B cell (primary cell): ENCODE data around the gene FAM3A. TPM values are rescaled to one million over a fixed set of nuclear protein-coding genes. Genes with fewer than 3 reads are reported as not detected.

Experiments
- ATAC-seq: fragments of 200-7000 bp; cut with Tn5 transposase; one replicate; pipeline ENCODE4 v1.10.0; 2021; ENCODE audit warnings: low read depth, mild to moderate bottlenecking, moderate number of reproducible peaks, moderate library complexity
- CTCF ChIA-PET: fragments of 350-600 bp; sonication (Branson Sonifier 250); formaldehyde crosslinking; loops from one replicate; lab custom pipeline; 2021; ENCODE audit warnings: antibody characterized with exemption, inconsistent platforms; lab: Charles Lee
- POLR2A ChIA-PET: fragments of 350-600 bp; sonication (Branson Sonifier 250); formaldehyde crosslinking; loops from one replicate; lab custom pipeline; 2021; ENCODE audit warnings: antibody characterized with exemption; lab: Charles Lee
- DNase-seq: peaks from one replicate; pipeline ENCODE4 v3.0.0; 2013
- H2AFZ ChIP-seq: 2 replicates; pipeline ENCODE4 v1.6.1; 2012; ENCODE audit warnings: mild to moderate bottlenecking, low read depth, low read length; ENCODE audit not compliant: insufficient read depth, poor library complexity, severe bottlenecking
- H3K27ac ChIP-seq, 2 donors: 1 replicate in 1 of 2; 2 replicates in 1 of 2; pipeline ENCODE4 v1.5.1; 2012 to 2013; ENCODE audit warnings: low read length in 2 of 2, mild to moderate bottlenecking in 2 of 2, moderate library complexity in 1 of 2
- H3K27me3 ChIP-seq, 4 experiments: fragments of 200-600 bp in 1 of 4; sonication (generic) in 1 of 4; replicated peaks in 1 of 4; 1 replicate in 2 of 4; 2 replicates in 2 of 4; pipeline versions ENCODE4 v1.6.1 to v1.7.0; 2013 to 2016; ENCODE audit warnings: low read length in 3 of 4, mild to moderate bottlenecking in 2 of 4, mixed read lengths in 1 of 4, moderate library complexity in 1 of 4; ENCODE audit not compliant: insufficient read depth in 4 of 4, control insufficient read depth in 3 of 4; ENCODE audit errors: control extremely low read depth in 1 of 4
- H3K36me3 ChIP-seq, 2 experiments: replicated peaks in 1 of 2; 1 replicate in 1 of 2; 2 replicates in 1 of 2; pipeline versions ENCODE4 v1.6.1 to v1.7.1; 2013; ENCODE audit warnings: low read length in 1 of 2; ENCODE audit not compliant: insufficient read depth in 2 of 2, control insufficient read depth in 1 of 2; ENCODE audit errors: control extremely low read depth in 1 of 2, extremely low read depth in 1 of 2
- H3K4me1 ChIP-seq, 2 donors: fragments of 200-600 bp in 1 of 2; sonication (generic) in 1 of 2; 1 replicate in 1 of 2; 2 replicates in 1 of 2; pipeline versions ENCODE4 v1.5.1 to v1.6.1; 2013 to 2017; ENCODE audit warnings: low read length in 2 of 2; ENCODE audit not compliant: control insufficient read depth in 2 of 2, insufficient read depth in 2 of 2
- H3K4me2 ChIP-seq: replicated peaks from 2 replicates; pipeline ENCODE3; 2012; ENCODE audit warnings: mild to moderate bottlenecking, low read depth, low read length; ENCODE audit not compliant: poor library complexity, severe bottlenecking
- H3K4me3 ChIP-seq, 5 experiments: fragments of 200-600 bp in 1 of 5; sonication (generic) in 1 of 5; 1 replicate in 3 of 5; 2 replicates in 2 of 5; pipeline versions ENCODE4 v1.5.1 to v1.7.0; 2011 to 2016; ENCODE audit warnings: low read length in 4 of 5, mild to moderate bottlenecking in 4 of 5, low read depth in 2 of 5, control low read depth in 1 of 5, moderate library complexity in 1 of 5; ENCODE audit not compliant: insufficient read depth in 1 of 5; ENCODE audit errors: control extremely low read depth in 1 of 5, extremely low read depth in 1 of 5
- H3K79me2 ChIP-seq: fragments of 200-600 bp; sonication (generic); one replicate; pipeline ENCODE4 v1.6.0; 2016; ENCODE audit warnings: low read length; ENCODE audit not compliant: control insufficient read depth, insufficient read depth
- H3K9ac ChIP-seq: fragments of 200-600 bp; sonication (generic); 2 replicates; pipeline ENCODE4 v1.6.1; 2017; ENCODE audit warnings: mild to moderate bottlenecking, low read length, moderate library complexity
- H3K9me3 ChIP-seq, 3 donors: one replicate each; pipeline versions ENCODE4 v1.6.1 to v1.7.1; 2013; ENCODE audit warnings: low read length in 2 of 3; ENCODE audit not compliant: control insufficient read depth in 2 of 3, insufficient read depth in 1 of 3; ENCODE audit errors: control extremely low read depth in 1 of 3
- H4K20me1 ChIP-seq: 2 replicates; pipeline ENCODE4 v1.6.0; 2012; ENCODE audit warnings: mild to moderate bottlenecking, low read length; ENCODE audit not compliant: insufficient read depth, control insufficient read depth, poor library complexity, severe bottlenecking
- H3K27ac Mint-ChIP-seq: one replicate; pipeline ENCODE4 v1.8.0; 2021; ENCODE audit warnings: mixed read lengths
- H3K27me3 Mint-ChIP-seq: one replicate; pipeline ENCODE4 v1.8.0; 2021; ENCODE audit warnings: mixed read lengths
- H3K4me1 Mint-ChIP-seq: one replicate; pipeline ENCODE4 v1.8.0; 2021; ENCODE audit warnings: mixed read lengths
- H3K4me3 Mint-ChIP-seq: one replicate; pipeline ENCODE4 v1.8.0; 2021; ENCODE audit warnings: mixed read lengths
- H3K9me3 Mint-ChIP-seq: one replicate; pipeline ENCODE4 v1.8.0; 2022; ENCODE audit warnings: mixed read lengths; ENCODE audit not compliant: insufficient read depth
- CTCF ChIP-seq: fragments of 200-600 bp; IDR thresholded peaks from one replicate; pipeline ENCODE4 v1.8.0; 2022; ENCODE audit warnings: antibody characterized with exemption, mild to moderate bottlenecking
- EZH2 ChIP-seq: IDR thresholded peaks from 2 replicates; pipeline ENCODE4 v1.6.1; 2012; ENCODE audit warnings: borderline replicate concordance, low read depth, mild to moderate bottlenecking, moderate library complexity, low read length; ENCODE audit not compliant: insufficient read depth, poor library complexity, severe bottlenecking
- WGBS: methylation state at CpG from one replicate; pipeline ENCODE4 v1.1.5; 2013; ENCODE audit warnings: missing lambda C conversion rate; ENCODE audit not compliant: insufficient coverage; 5-methylcytosine and 5-hydroxymethylcytosine counted together
- intact Hi-C: fragments of 100-400 bp; cut with micrococcal nuclease; formaldehyde crosslinking; loops from one replicate; pipeline ENCODE4 v1.10.0; 2022
- polyA plus RNA-seq: library from polyadenylated mRNA; depleted of rRNA; stranded (reverse); fragments of >200 nt; gene quantifications from 2 replicates; pipeline ENCODE4 v1.2.3, GENCODE V29; 2012
- total RNA-seq, 2 donors: library from RNA; stranded (reverse); fragments of 120-200 nt in 1 of 2; gene quantifications; 1 replicate in 1 of 2; 2 replicates in 1 of 2; pipeline versions ENCODE4 v1.2.3 to v1.2.4, GENCODE V29; 2013 to 2022

The FAM3A gene
- total and polyA plus RNA-seq, 2 donors (not counting 1 experiment from before 2014, with no cell fraction given), result 39.6 to 59.4 TPM

- intact Hi-C loops, result no loop called here
- TF ChIP-seq EZH2, result no peak
- no peak for TF ChIP-seq CTCF
- ATAC-seq (no peak), DNase-seq (no peak)
- Histone ChIP-seq H3K4me3 (no peak overlapping the region), H3K4me1 (peaks cover 11 to 33% of the 10 kb centered on the region in 2 donors), H3K9me3 (no peaks in the 10 kb centered on the region), H3K9ac (no peak overlapping the region), H2AFZ (no peak overlapping the region), H3K36me3 (peaks cover 0 to 11% of the 10 kb centered on the region in 2 experiments), H3K79me2 (peaks cover 15% of the 10 kb centered on the region), H3K4me2 (no peak overlapping the region), H3K27ac (no peak overlapping the region), H4K20me1 (no peaks in the 10 kb centered on the region), H3K27me3 (no peaks in the 10 kb centered on the region)
- WGBS, result 89% methylated on average over 3 of the region's 7 CpGs
- no peak overlapping the region for H3K27ac Mint-ChIP-seq
- peaks cover 23% of the 10 kb centered on the region for H3K4me1 Mint-ChIP-seq
- POLR2A ChIA-PET, result no interaction called here
- no peaks in the 10 kb centered on the region for H3K27me3 Mint-ChIP-seq
- H3K4me3 Mint-ChIP-seq, result no peak overlapping the region
- CTCF ChIA-PET, result no interaction called here
- no peaks in the 10 kb centered on the region for H3K9me3 Mint-ChIP-seq
Observed at GRCh38 chrX:154482786-154483185, 33.2 kb downstream of the FAM3A start.

- H3K27ac ChIP-seq, result no peak overlapping the region
- H4K20me1 ChIP-seq, result no peaks in the 10 kb centered on the region
- no peak overlapping the region for H3K9ac ChIP-seq
- no peaks in the 10 kb centered on the region for H3K9me3 ChIP-seq
- intact Hi-C loops, result no loop called here
- no peak for DNase-seq
- H3K4me1 ChIP-seq, result peaks cover 11 to 31% of the 10 kb centered on the region in 2 donors
- no peak overlapping the region for H2AFZ ChIP-seq
- H3K4me3 ChIP-seq, result no peak overlapping the region
- Mint-ChIP-seq H3K9me3 (no peaks in the 10 kb centered on the region), H3K27me3 (no peaks in the 10 kb centered on the region), H3K4me3 (no peak overlapping the region), H3K27ac (no peak overlapping the region), H3K4me1 (peaks cover 21% of the 10 kb centered on the region)
- no peak for ATAC-seq
- WGBS, result 93% methylated on average over 8 of the region's 14 CpGs
- H3K36me3 ChIP-seq, result peaks cover 0 to 8% of the 10 kb centered on the region in 2 experiments
- ChIA-PET CTCF (interaction anchor here (1.4 kb wide), 1 partner anchor 83 kb away, joined by 6 read pairs; the partner anchor contains the start of gene RPL10), POLR2A (no interaction called here)
- H3K4me2 ChIP-seq, result no peak overlapping the region
- H3K27me3 ChIP-seq, result no peaks in the 10 kb centered on the region
- TF ChIP-seq EZH2 (no peak), CTCF (no peak)
- peaks cover 15% of the 10 kb centered on the region for H3K79me2 ChIP-seq
Observed at GRCh38 chrX:154481911-154482601, 34.0 kb downstream of the FAM3A start.
